Measurements from ENCODE around the gene SDHD. TPM values are rescaled to one million over a fixed set of nuclear protein-coding genes. Genes with fewer than 3 reads are reported as not detected.

The SDHD gene
- total and polyA plus RNA-seq, 9 of the 15 experiments (the other 6 are each of a cell fraction or from before 2014, with no cell fraction given): 150 to 1,225 (median 215) TPM

DNA sequence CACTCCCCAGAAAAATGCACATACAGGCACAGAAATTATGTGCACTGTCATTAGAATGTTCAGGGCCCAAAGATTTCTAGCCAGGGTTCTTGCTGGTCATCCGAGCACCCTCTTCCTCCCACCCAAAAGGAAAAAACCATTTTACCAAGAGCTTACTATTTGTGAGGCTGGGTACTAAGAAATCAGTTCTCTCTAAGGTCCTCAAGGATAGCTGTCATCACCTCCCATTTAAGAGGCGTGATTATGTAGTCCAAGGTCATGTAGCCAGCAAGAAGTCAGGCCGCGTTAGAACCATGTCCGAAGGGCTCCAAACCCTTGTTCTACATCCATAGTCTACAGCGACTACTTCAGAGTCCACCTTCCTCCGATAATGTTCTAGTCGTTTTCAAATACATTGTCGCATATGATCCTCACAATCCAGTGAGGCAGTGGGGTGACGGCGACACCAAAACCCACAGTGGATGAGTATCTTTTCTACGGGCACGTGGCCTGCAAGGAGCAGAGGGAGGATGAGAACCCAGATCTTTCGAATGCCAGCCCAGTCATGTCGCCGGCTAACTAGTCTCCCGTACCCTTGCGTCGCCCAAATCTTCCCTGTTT is 751 bp upstream of the SDHD start (continued):
- TF ChIP-seq, protein P1, sequence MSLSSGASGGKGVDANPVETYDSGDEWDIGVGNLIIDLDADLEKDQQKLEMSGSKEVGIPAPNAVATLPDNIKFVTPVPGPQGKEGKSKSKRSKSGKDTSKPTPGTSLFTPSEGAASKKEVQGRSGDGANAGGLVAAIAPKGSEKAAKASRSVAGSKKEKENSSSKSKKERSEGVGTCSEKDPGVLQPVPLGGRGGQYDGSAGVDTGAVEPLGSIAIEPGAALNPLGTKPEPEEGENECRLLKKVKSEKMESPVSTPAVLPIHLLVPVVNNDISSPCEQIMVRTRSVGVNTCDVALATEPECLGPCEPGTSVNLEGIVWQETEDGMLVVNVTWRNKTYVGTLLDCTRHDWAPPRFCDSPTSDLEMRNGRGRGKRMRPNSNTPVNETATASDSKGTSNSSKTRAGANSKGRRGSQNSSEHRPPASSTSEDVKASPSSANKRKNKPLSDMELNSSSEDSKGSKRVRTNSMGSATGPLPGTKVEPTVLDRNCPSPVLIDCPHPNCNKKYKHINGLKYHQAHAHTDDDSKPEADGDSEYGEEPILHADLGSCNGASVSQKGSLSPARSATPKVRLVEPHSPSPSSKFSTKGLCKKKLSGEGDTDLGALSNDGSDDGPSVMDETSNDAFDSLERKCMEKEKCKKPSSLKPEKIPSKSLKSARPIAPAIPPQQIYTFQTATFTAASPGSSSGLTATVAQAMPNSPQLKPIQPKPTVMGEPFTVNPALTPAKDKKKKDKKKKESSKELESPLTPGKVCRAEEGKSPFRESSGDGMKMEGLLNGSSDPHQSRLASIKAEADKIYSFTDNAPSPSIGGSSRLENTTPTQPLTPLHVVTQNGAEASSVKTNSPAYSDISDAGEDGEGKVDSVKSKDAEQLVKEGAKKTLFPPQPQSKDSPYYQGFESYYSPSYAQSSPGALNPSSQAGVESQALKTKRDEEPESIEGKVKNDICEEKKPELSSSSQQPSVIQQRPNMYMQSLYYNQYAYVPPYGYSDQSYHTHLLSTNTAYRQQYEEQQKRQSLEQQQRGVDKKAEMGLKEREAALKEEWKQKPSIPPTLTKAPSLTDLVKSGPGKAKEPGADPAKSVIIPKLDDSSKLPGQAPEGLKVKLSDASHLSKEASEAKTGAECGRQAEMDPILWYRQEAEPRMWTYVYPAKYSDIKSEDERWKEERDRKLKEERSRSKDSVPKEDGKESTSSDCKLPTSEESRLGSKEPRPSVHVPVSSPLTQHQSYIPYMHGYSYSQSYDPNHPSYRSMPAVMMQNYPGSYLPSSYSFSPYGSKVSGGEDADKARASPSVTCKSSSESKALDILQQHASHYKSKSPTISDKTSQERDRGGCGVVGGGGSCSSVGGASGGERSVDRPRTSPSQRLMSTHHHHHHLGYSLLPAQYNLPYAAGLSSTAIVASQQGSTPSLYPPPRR (CRISPR knock-in tag; IDR thresholded peaks at IDR 0.05; ENCODE audit: borderline replicate concordance): no peak
- no peak for TF ChIP-seq KDM2B (CRISPR knock-in tag; IDR thresholded peaks at IDR 0.05)
- no peak for TF ChIP-seq CBX2 (IDR thresholded peaks at IDR 0.05; ENCODE audit: insufficient read depth, low read length, poor library complexity, severe bottlenecking)
- TF ChIP-seq MCM7 (IDR thresholded peaks at IDR 0.05): no peak
- no peak for TF ChIP-seq ZNF165 (CRISPR knock-in tag; IDR thresholded peaks at IDR 0.05; ENCODE audit: borderline replicate concordance)
- TF ChIP-seq, protein P2, sequence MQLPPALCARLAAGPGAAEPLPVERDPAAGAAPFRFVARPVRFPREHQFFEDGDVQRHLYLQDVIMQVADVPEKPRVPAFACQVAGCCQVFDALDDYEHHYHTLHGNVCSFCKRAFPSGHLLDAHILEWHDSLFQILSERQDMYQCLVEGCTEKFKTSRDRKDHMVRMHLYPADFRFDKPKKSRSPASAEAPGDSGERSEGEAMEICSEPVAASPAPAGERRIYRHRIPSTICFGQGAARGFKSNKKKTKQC (CRISPR knock-in tag; IDR thresholded peaks at IDR 0.05): no peak; the same call in 1 of the 2 replicates
- no peak for TF ChIP-seq HCFC1 (IDR thresholded peaks at IDR 0.05; ENCODE audit: low read depth, low read length)
- TF ChIP-seq LEF1 (IDR thresholded peaks at IDR 0.05): no peak
- no peak for TF ChIP-seq HNRNPLL (IDR thresholded peaks at IDR 0.05; ENCODE audit: low read depth, low read length, poor library complexity, severe bottlenecking)
- TF ChIP-seq, protein P3, sequence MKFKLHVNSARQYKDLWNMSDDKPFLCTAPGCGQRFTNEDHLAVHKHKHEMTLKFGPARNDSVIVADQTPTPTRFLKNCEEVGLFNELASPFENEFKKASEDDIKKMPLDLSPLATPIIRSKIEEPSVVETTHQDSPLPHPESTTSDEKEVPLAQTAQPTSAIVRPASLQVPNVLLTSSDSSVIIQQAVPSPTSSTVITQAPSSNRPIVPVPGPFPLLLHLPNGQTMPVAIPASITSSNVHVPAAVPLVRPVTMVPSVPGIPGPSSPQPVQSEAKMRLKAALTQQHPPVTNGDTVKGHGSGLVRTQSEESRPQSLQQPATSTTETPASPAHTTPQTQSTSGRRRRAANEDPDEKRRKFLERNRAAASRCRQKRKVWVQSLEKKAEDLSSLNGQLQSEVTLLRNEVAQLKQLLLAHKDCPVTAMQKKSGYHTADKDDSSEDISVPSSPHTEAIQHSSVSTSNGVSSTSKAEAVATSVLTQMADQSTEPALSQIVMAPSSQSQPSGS (CRISPR knock-in tag; IDR thresholded peaks at IDR 0.05): no peak
- 0 out of 2 replicates have a peak, but pooled peaks have one; percentile 16 for TF ChIP-seq ZBTB17 (CRISPR knock-in tag; IDR thresholded peaks at IDR 0.05)
- no peak for TF ChIP-seq NUFIP1 (IDR thresholded peaks at IDR 0.05; ENCODE audit: partially characterized antibody)
- TF ChIP-seq, protein P4, sequence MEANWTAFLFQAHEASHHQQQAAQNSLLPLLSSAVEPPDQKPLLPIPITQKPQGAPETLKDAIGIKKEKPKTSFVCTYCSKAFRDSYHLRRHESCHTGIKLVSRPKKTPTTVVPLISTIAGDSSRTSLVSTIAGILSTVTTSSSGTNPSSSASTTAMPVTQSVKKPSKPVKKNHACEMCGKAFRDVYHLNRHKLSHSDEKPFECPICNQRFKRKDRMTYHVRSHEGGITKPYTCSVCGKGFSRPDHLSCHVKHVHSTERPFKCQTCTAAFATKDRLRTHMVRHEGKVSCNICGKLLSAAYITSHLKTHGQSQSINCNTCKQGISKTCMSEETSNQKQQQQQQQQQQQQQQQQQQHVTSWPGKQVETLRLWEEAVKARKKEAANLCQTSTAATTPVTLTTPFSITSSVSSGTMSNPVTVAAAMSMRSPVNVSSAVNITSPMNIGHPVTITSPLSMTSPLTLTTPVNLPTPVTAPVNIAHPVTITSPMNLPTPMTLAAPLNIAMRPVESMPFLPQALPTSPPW (CRISPR knock-in tag; IDR thresholded peaks at IDR 0.05): no peak
- no peak for TF ChIP-seq FUS (optimal IDR thresholded peaks at IDR 0.05; ENCODE audit: low read depth, low read length)
- peak; percentile 12 for TF ChIP-seq SAP30 (IDR thresholded peaks at IDR 0.05; ENCODE audit: borderline replicate concordance, insufficient read depth, low read depth, low read length, poor library complexity, severe bottlenecking)
- TF ChIP-seq ZC3H8 (IDR thresholded peaks at IDR 0.05): 0 out of 2 replicates have a peak, but pooled peaks have one; percentile 11
- TF ChIP-seq, protein P5, sequence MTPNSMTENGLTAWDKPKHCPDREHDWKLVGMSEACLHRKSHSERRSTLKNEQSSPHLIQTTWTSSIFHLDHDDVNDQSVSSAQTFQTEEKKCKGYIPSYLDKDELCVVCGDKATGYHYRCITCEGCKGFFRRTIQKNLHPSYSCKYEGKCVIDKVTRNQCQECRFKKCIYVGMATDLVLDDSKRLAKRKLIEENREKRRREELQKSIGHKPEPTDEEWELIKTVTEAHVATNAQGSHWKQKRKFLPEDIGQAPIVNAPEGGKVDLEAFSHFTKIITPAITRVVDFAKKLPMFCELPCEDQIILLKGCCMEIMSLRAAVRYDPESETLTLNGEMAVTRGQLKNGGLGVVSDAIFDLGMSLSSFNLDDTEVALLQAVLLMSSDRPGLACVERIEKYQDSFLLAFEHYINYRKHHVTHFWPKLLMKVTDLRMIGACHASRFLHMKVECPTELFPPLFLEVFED (CRISPR knock-in tag; conservative IDR thresholded peaks at IDR 0.05): 0 out of 2 replicates have a peak, but pooled peaks have one; percentile 3
- TF ChIP-seq ZKSCAN1 (IDR thresholded peaks at IDR 0.05; ENCODE audit: low read depth, low read length): no peak
- no peak for TF ChIP-seq TRIM28 (IDR thresholded peaks at IDR 0.05)

Data from K562 (cell line).